ENCODE measurements around the gene DNTT. TPM values are rescaled to one million over a fixed set of nuclear protein-coding genes. Genes with fewer than 3 reads are reported as not detected.

Gene DNTT
- total and polyA plus RNA-seq, 2 of the 13 experiments (the other 11 are each of a cell fraction or from before 2014, with no cell fraction given) = not detected

GRCh38 chr10:96374985-96375830, 71.0 kb downstream of the DNTT start (continued):
- TF ChIP-seq GABPB1 (CRISPR knock-in tag; IDR thresholded peaks at IDR 0.05) (peak; percentile 52; the same call in 1 of the 2 replicates), ZNF446 (CRISPR knock-in tag; IDR thresholded peaks at IDR 0.05) (no peak), TFAP4 (IDR thresholded peaks at IDR 0.05; ENCODE audit: borderline replicate concordance, low read depth) (no peak), ELK4 (CRISPR knock-in tag; IDR thresholded peaks at IDR 0.05; ENCODE audit: borderline replicate concordance) (no peak), ZNF224 (CRISPR knock-in tag; IDR thresholded peaks at IDR 0.05) (no peak), BORCS8-MEF2B (CRISPR knock-in tag; IDR thresholded peaks at IDR 0.05) (no peak), PCBP2 (optimal IDR thresholded peaks at IDR 0.05; ENCODE audit: low read depth, low read length, poor library complexity, severe bottlenecking) (no peak), JARID2 (CRISPR knock-in tag; IDR thresholded peaks at IDR 0.05; ENCODE audit: insufficient replicate concordance) (no peak), GMEB2 (CRISPR knock-in tag; IDR thresholded peaks at IDR 0.05; ENCODE audit: low read depth) (no peak), CBX1 (IDR thresholded peaks at IDR 0.05; ENCODE audit: low read depth) (no peak), MBNL3 (CRISPR knock-in tag; conservative IDR thresholded peaks at IDR 0.05) (no peak), MEIS2 (CRISPR knock-in tag; IDR thresholded peaks at IDR 0.05) (no peak), IRX3 (CRISPR knock-in tag; IDR thresholded peaks at IDR 0.05; ENCODE audit: borderline replicate concordance, low read depth) (no peak), ZNF709 (CRISPR knock-in tag; IDR thresholded peaks at IDR 0.05) (no peak), ZFX (CRISPR knock-in tag; IDR thresholded peaks at IDR 0.05; ENCODE audit: low read depth) (no peak), SNAI1 (CRISPR knock-in tag; IDR thresholded peaks at IDR 0.05; ENCODE audit: borderline replicate concordance) (no peak), CHCHD3 (CRISPR knock-in tag; IDR thresholded peaks at IDR 0.05) (no peak), ZBTB3 (CRISPR knock-in tag; IDR thresholded peaks at IDR 0.05; ENCODE audit: borderline replicate concordance, low read depth) (no peak), ZNF629 (CRISPR knock-in tag; conservative IDR thresholded peaks at IDR 0.05) (no peak), ZNF670 (CRISPR knock-in tag; IDR thresholded peaks at IDR 0.05; ENCODE audit: borderline replicate concordance) (no peak), TP53 (CRISPR knock-in tag; conservative IDR thresholded peaks at IDR 0.05) (no peak), ZNF784 (CRISPR knock-in tag; IDR thresholded peaks at IDR 0.05; ENCODE audit: borderline replicate concordance) (no peak), HIVEP1 (CRISPR knock-in tag; IDR thresholded peaks at IDR 0.05) (no peak), ZBTB8A (CRISPR knock-in tag; IDR thresholded peaks at IDR 0.05; ENCODE audit: borderline replicate concordance, low read depth) (no peak), ZNF589 (CRISPR knock-in tag; conservative IDR thresholded peaks at IDR 0.05) (no peak), NFYB (CRISPR knock-in tag; IDR thresholded peaks at IDR 0.05) (no peak), ZNF33A (CRISPR knock-in tag; IDR thresholded peaks at IDR 0.05; ENCODE audit: borderline replicate concordance) (no peak)
